Measurements from ENCODE around the gene ALDOA. TPM values are rescaled to one million over a fixed set of nuclear protein-coding genes. Genes with fewer than 3 reads are reported as not detected.
A peak's percentile ranks its signal among the peaks of the same experiment; 100 is the strongest.

ALDOA gene
- total and polyA plus RNA-seq, 9 of the 15 experiments (the other 6 are each of a cell fraction or from before 2014, with no cell fraction given) = 311 to 2,224 (median 1,293) TPM

DNA sequence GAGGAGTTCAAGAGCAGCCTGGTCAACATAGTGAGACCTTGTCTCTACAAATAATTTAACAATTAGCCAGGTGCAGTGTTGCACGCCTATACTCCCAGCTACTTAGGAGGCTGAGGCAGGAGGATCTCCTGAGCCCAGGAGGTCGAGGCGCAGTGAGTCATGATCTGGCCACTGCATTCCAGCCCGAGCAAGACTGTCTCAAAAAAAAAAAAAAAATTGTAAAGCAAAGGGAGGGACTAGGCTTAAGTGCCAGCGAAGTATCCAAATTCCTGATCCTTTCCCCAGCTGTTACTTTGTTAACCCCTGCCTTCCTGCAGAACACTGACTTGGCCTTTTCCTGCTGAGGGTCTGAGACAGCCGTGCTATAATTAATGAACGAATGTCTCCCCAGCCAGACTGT, 45.1 kb downstream of the ALDOA start:
- POLR2A ChIA-PET = interaction anchor here (0.6 to 1.5 kb wide), 6 partner anchors 11 to 548 kb away, joined by 3 to 5 read pairs (median 4); partner anchors contain the start of gene YPEL3
- FAIRE-seq = no peak

DNA sequence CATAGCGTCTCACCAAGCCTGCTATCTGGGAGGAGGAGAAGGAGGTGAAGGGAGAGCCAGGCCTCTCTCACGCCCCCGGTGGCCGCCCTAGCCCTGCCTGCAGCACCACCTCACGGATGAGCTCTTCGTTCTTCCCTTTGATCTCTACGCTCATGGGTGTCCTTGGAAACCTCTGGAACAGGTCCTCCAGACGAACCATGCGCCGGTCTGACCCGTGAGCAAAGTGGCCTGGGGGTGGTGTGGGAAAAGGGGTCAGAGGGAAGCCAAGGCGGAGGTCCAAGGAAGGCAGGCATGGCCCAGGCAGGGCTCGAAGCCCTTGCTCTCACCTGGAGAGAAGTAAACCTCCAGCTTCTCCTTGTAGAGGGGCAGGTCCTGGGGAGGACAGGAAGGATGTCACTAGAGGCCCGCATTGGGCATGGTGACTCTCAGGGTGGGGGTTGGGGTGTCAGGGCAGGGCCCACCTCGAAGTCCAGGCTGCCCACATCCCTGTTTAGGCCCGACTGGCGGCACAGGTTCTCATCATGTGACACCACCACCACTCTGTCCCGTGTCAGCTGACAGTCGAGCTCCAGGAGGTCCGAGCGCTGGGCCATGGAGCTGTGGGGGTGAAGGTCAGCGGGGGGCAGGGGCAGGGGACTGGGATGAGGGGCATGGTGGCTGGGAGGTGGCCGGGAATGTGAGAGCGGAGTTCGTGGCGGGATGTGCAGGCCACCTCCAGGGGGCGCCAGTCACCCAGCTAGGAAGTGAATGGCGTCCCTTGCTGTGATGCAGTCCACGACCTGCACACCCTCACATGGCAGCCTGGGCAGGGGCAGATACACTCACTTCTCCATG, 46.9 kb downstream of the ALDOA start:
- ChIA-PET CTCF (ENCODE audit: low intra/inter-chr PET ratio) (no interaction called here), POLR2A (interaction anchor here (0.6 to 1.6 kb wide), 4 partner anchors 10 to 524 kb away, joined by 3 to 5 read pairs (median 3); partner anchors contain the start of gene MAPK3)
- no TSS peak for BruUV-seq (replicated peaks)
- Histone ChIP-seq H3K4me2 (ENCODE audit: insufficient read depth, low read length) (peak overlapping the region; percentile 50), H3K36me3 (ENCODE audit: control insufficient read depth, insufficient read depth, low read length) (peaks cover 16% of the 10 kb centered on the region; the same call in 1 of the 3 replicates), H3K79me2 (ENCODE audit: control insufficient read depth, insufficient read depth, low read length) (no peaks in the 10 kb centered on the region), H3K27ac (ENCODE audit: extremely low read depth, low read depth, low read length) (0 out of 3 replicates have a peak overlapping the region, but pooled peaks have one; percentile 60), H3K9me1 (ENCODE audit: control insufficient read depth, insufficient read depth, low read length) (peaks cover 6% of the 10 kb centered on the region), H3K9ac (ENCODE audit: insufficient read depth in 1 of 2, low read depth in 2 of 2, low read length in 2 of 2) (peak overlapping the region in 1 of 2 experiments; percentile 82; a peak in 1 of 4 replicates), H2AFZ (ENCODE audit: low read depth, low read length) (peak overlapping the region; percentile 76), H3K4me1 (replicated peaks in 1 of 2; ENCODE audit: control insufficient read depth in 2 of 2, insufficient read depth in 2 of 2, low read length in 2 of 2) (peaks cover 18 to 39% of the 10 kb centered on the region in 2 experiments; a peak in 4 of 5 replicates), H3K27me3 (ENCODE audit: control insufficient read depth in 2 of 2, insufficient read depth in 2 of 2, low read length in 2 of 2) (no peaks in the 10 kb centered on the region), H3K9me3 (replicated peaks; ENCODE audit: control insufficient read depth, insufficient read depth, low read depth, low read length) (no peaks in the 10 kb centered on the region), H4K20me1 (replicated peaks; ENCODE audit: control insufficient read depth, insufficient read depth, low read length) (no peaks in the 10 kb centered on the region), H3K4me3 (no peak overlapping the region)
- in situ Hi-C loops (cut with MboI) (no loop called here), intact Hi-C loops (cut with micrococcal nuclease) (no loop called here)
- DNase-seq (ENCODE audit: extremely low read depth in 1 of 4, low spot score in 3 of 4) (peak; percentile 78 to 81 (median 80)), ATAC-seq (peak; percentile 87), FAIRE-seq (peak; percentile 66)
- 37% methylated on average over 17 of the region's 29 CpGs for WGBS (ENCODE audit: insufficient coverage, low coverage, missing lambda C conversion rate)
- TF ChIP-seq LEF1 (IDR thresholded peaks at IDR 0.05) (peak; percentile 21; the same call in 1 of the 2 replicates), GABPB1 (CRISPR knock-in tag; IDR thresholded peaks at IDR 0.05) (0 out of 2 replicates have a peak, but pooled peaks have one; percentile 32), RB1 (IDR thresholded peaks at IDR 0.05; ENCODE audit: low read depth) (peak; percentile 78)
- TF ChIP-seq, protein P1, sequence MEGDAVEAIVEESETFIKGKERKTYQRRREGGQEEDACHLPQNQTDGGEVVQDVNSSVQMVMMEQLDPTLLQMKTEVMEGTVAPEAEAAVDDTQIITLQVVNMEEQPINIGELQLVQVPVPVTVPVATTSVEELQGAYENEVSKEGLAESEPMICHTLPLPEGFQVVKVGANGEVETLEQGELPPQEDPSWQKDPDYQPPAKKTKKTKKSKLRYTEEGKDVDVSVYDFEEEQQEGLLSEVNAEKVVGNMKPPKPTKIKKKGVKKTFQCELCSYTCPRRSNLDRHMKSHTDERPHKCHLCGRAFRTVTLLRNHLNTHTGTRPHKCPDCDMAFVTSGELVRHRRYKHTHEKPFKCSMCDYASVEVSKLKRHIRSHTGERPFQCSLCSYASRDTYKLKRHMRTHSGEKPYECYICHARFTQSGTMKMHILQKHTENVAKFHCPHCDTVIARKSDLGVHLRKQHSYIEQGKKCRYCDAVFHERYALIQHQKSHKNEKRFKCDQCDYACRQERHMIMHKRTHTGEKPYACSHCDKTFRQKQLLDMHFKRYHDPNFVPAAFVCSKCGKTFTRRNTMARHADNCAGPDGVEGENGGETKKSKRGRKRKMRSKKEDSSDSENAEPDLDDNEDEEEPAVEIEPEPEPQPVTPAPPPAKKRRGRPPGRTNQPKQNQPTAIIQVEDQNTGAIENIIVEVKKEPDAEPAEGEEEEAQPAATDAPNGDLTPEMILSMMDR (IDR thresholded peaks at IDR 0.05 in 2 of 3, conservative IDR thresholded peaks at IDR 0.05 in 1 of 3; ENCODE audit: insufficient read depth in 2 of 3, low read depth in 1 of 3, low read length in 3 of 3) = peak; percentile 79 to 91 (median 81)
- TF ChIP-seq, protein P2, sequence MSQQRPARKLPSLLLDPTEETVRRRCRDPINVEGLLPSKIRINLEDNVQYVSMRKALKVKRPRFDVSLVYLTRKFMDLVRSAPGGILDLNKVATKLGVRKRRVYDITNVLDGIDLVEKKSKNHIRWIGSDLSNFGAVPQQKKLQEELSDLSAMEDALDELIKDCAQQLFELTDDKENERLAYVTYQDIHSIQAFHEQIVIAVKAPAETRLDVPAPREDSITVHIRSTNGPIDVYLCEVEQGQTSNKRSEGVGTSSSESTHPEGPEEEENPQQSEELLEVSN (IDR thresholded peaks at IDR 0.05; ENCODE audit: borderline replicate concordance in 1 of 2, extremely low read depth in 1 of 2, insufficient read depth in 1 of 2, insufficient read length in 1 of 2, low read depth in 1 of 2, low read length in 1 of 2, poor library complexity in 1 of 2, severe bottlenecking in 1 of 2) = peak in 1 of 2 experiments; percentile 14

More for the DNA sequence above, 45.1 kb downstream of the ALDOA start:
- CTCF ChIA-PET (ENCODE audit: low intra/inter-chr PET ratio) = no interaction called here
- H3K4me1 ChIP-seq (replicated peaks in 1 of 2; ENCODE audit: control insufficient read depth in 2 of 2, insufficient read depth in 2 of 2, low read length in 2 of 2) = peaks cover 18 to 39% of the 10 kb centered on the region in 2 experiments; a peak in 4 of 5 replicates
- intact Hi-C loops (cut with micrococcal nuclease) = no loop called here
- peaks cover 6% of the 10 kb centered on the region for H3K9me1 ChIP-seq (ENCODE audit: control insufficient read depth, insufficient read depth, low read length)
- TF ChIP-seq ZKSCAN1 (IDR thresholded peaks at IDR 0.05; ENCODE audit: low read depth, low read length) (no peak), ZNF384 (IDR thresholded peaks at IDR 0.05; ENCODE audit: low read depth, low read length) (peak; percentile 47; the same call in 1 of the 2 replicates)
- no peaks in the 10 kb centered on the region for H4K20me1 ChIP-seq (replicated peaks; ENCODE audit: control insufficient read depth, insufficient read depth, low read length)
- no peak overlapping the region for H3K27ac ChIP-seq (ENCODE audit: extremely low read depth, low read depth, low read length)
- no peaks in the 10 kb centered on the region for H3K79me2 ChIP-seq (ENCODE audit: control insufficient read depth, insufficient read depth, low read length)
- H2AFZ ChIP-seq (ENCODE audit: low read depth, low read length) = no peak overlapping the region
- DNase-seq (ENCODE audit: extremely low read depth in 1 of 4, low spot score in 3 of 4) (no peak), ATAC-seq (no peak)
- in situ Hi-C loops (cut with MboI) = no loop called here
- H3K9me3 ChIP-seq (replicated peaks; ENCODE audit: control insufficient read depth, insufficient read depth, low read depth, low read length) = no peaks in the 10 kb centered on the region
- no peak overlapping the region for H3K4me3 ChIP-seq
- WGBS (ENCODE audit: insufficient coverage, low coverage, missing lambda C conversion rate) = 61% methylated on average over 4 of the region's 7 CpGs
- no TSS peak for BruUV-seq (replicated peaks)
- peaks cover 7% of the 10 kb centered on the region; the same call in 1 of the 3 replicates for H3K36me3 ChIP-seq (ENCODE audit: control insufficient read depth, insufficient read depth, low read length)
- H3K4me2 ChIP-seq (ENCODE audit: insufficient read depth, low read length) = no peak overlapping the region
- no peak overlapping the region for H3K9ac ChIP-seq (ENCODE audit: insufficient read depth in 1 of 2, low read depth in 2 of 2, low read length in 2 of 2)
- no peaks in the 10 kb centered on the region for H3K27me3 ChIP-seq (ENCODE audit: control insufficient read depth in 2 of 2, insufficient read depth in 2 of 2, low read length in 2 of 2)

Data from K562 (cell line).